Activated CD4-positive, alpha-beta T cell treated with anti-CD3 and anti-CD28 coated beads for 48 hours (primary cell): ENCODE measurements around the gene PRF1.

ENCODE experiments used
- DNase-seq: peaks from one replicate; pipeline ENCODE4 v3.0.0-alpha.2; 2020

The PRF1 gene

DNA sequence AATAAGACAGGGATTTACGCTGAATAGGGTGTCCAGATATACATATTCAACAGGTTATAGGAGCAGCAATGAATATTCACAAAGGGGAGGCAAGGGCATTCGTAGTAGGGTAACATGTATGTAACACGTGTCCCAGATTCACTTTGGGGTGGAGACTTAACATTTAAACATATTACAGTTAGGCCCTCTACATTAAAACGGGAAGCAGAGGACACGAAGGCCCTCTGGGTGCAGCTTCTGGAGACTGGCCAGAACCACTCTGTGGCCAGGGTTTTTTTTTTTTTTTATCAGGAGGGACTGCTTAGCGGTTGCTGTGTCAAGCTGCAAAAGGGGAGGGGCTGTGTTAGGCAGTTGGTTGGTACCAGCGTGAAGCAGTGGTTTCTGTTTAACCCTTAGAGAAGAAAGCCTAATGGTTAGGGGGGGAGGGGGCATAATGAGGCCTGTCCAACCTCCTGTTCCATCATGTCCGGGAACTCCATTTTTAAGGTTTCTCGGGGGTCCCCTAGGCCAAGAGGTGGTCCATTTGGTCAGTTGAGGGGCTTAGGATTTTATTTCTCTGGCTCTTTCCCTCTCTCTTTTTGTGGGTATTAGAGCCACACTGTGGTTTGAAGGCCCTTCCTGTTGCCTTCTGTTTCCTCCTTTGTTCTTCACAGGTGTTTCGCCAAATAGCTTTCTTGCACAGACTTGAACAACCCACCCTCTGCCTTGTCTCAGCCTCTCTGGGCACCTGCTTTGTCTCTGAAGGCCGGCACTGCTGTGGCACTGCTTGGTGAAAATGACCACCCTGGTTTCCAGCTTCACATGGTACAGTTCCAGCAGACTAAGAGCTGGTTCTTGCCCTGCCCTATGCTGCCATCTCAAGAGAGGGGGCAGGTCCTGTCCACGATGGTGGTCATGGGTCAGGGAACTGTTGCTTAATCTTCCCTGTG lies 26.4 kb downstream of the PRF1 start:
- DNase-seq, result peak; percentile 17

DNA sequence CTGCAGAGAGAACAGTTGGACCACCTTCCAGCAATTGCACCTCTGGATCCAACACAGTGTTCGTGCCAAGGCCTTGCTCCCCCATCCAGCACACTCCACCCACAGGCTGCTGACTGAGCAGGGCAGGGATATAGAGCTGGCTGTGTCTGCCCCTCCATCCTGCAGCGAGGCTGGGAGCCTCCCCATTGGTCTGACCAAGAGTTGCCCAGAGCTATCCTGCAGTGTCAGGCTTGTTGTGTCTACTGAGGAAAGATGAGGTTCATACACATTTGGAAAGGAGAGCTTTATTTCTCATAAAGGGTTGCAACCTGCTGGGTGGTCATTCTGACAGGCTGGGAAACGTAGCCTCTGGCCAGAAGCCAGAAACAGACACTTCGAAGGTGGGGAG lies 27.1 kb downstream of the PRF1 start:
- no peak for DNase-seq

DNA sequence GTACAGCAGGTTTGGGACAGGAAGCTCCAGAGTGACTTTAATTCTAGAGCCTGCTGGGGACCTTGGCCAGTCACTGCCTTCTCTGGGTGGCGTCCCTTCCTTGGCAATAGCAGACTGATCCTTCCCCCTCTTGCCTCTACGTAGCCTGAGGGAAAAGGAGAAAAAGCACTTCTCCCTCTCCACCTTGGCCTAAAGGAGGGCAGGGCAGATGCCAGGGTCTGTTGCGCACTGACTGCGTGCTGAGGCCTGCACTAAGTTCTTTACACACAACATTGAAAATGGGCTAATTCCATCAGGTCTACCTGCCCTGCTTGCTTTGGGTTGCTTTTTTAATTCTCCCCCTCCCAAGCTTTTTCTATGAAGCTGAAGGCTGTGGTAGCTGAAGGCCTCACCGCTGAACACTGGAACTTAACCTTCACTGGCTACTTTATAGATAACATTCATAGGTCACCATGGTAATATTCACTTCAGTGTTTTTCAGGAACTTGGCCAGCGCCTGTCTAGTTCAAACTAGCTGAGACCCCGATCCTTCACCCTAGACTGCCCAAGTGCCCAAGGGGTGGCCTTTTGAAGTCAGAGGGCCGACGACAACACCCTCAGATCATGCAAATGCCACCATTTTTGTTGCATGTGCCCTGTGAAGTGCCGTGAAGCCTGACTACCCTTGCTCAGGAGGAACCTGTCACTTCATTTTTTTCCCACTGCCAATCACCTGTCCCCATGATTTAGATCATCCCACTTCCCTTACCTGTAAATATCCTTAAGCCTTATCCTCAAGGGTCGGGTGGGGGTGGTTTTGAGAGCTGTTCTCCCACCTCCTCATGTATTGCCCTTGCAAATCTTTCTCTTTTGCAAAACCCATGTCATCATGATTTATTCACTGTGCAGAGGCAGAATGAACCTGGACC lies 28.7 kb downstream of the PRF1 start:
- DNase-seq, result no peak

DNA sequence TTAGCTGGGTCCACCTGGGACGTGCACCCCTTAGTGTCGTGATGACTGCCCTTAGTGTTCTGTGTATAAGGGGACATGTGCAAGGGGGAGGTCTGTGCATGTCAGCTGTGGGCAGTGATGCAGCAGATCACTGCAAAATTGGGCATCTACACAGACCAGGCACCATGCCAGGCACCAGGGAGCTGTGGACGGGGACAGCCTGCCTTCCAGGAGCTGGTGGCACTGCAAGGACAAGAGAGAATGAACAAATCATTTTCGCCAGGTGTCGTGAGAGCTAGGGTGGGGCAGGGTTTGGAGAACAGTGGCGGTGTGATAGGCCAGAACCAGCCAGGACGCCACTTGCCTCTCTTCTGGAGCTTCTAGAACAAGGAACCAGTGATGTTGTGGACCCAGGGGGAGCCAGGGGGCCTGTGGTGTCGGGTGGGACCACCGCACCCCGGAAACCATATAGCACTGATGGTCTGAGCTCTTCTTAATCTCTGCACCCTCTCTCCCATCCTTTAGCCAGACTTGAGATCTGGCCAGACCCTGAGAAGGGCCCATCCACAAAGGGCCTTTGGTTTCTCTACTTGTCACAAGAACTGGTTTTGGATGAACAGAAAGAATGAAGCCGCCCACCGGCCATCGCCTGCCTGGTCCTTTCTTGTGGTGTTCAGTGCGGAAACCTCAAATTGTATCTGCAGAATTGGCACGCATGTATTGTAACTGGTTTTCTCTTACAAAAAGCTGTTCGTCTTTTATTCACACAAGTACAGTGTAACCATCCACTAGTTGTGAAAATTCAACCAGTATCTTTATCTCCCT lies 30.7 kb downstream of the PRF1 start:
- DNase-seq, result no peak

DNA sequence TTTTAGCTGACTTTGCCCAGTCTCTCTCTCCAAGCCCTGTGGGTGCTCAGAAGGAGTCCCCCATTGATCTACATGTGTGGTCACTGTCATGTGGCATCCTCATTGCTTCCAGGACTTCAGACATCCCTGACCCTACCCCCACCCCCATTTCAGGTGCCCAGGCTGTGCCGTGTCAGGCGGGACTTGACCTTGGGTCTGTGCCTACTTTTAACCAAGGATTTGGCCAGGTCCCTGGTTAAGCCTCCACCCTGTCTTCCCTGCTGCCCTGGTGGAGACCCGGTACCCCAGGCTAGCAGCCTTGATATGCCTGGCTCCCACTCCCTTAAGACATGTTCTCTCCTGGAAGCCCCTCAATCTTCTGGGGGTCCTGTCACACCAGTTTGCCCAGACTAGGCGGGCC lies 31.3 kb downstream of the PRF1 start:
- DNase-seq, result no peak

DNA sequence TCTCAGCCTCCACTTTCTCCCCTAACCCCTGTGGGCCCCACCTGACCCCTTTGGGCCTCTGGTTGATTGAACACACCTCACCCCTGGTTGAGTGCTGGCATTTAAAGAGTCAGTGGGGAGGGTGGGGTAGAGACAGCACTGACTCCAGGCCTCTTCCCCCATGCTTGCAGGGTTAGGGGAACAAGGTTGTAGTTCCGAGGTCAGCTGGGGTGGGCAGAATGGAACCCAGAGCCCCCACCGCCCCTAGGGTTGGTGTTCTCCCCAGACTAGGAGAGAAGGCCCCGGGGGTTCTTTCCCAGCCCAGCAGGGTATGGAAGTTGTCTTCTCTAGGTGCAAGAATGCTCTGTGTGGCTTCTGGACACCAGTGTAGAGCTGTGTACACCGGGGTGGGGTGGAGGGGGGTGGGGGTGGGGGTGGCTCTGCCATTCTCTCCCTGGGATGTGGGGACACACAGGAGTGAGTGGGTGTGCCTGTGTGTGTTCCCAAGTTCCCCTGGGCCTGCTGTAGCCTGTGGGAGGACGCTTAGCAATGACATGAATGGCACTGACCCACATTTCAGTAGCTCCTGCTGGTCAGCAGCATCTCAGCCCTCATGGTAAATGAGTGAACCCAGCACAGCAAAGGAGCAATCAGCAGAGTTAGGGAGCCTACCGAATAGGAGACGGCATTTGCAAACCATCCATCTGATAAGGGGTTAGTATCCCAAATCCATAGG lies 33.6 kb downstream of the PRF1 start:
- DNase-seq, result no peak

DNA sequence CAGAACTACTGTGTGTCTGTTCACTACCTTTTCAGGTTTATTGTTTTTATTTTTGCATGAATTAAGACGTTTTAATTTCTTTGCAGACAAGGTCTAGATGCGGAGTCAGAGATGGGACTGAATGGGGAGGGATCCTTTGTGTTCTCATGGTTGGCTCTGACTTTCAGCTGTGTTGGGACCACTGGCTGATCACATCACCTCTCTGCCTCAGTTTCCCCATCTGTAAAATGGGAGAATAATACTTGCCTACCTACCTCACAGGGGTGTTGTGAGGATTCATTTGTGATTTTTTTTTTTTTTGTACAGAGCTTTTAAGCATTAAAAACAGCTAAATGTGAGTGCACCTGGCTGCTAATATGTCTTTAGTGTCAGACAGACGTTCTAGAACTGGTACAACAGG lies 34.4 kb downstream of the PRF1 start:
- DNase-seq, result no peak

DNA sequence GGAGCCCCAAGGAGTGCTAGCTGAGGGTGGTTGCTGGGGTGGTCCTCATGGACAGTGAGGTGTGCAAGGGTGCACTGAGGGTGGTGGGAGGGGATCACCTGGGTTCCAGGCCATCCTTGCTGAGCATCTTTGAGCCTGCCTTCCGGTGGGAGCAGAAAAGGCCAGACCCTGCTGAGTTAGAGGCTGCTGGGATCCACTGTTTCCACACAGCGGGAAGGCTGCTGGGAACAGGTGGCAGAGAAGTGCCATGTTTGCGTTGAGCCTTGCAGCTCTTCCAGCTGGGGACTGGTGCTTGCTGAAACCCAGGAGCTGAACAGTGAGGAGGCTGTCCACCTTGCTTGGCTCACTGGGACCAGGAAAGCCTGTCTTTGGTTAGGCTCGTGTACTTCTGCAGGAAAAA lies 34.9 kb downstream of the PRF1 start:
- no peak for DNase-seq

DNA sequence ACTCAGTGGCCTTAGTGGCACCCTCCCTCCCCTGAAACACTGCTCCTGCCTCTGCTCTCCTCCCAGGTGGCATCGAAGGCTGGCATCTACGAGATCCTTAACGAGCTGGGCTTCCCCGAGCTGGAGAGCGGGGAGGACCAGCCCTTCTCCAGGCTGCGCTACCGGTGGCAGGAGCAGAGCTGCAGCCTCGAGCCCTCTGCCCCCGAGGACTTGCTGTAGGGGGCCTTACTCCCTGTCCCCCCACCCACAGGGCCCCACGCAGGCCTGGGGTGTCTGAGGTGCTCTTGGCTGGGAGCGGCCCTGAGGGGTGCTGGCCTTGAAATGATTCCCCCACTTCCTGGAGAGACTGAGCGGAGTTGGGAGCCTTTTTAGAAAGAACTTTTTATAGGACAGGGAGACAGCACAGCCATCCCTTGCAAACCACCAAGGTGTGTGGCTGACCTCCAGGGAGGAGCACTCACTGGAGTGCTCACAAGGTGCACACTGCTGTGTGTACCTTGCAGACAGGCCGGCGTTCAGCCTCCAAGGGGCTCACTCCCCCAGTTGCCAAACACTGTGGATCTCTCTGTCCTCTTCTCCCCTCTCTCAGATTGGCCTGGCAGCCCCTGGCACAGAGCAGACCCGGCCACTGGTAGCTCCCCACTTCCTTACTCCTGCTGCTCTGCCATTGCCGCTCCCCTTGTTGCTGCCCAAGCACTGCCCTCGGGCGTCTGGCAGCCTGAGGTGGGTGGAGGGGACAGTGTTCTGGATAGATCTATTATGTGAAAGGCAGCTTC lies 35.8 kb downstream of the PRF1 start:
- DNase-seq, result no peak

DNA sequence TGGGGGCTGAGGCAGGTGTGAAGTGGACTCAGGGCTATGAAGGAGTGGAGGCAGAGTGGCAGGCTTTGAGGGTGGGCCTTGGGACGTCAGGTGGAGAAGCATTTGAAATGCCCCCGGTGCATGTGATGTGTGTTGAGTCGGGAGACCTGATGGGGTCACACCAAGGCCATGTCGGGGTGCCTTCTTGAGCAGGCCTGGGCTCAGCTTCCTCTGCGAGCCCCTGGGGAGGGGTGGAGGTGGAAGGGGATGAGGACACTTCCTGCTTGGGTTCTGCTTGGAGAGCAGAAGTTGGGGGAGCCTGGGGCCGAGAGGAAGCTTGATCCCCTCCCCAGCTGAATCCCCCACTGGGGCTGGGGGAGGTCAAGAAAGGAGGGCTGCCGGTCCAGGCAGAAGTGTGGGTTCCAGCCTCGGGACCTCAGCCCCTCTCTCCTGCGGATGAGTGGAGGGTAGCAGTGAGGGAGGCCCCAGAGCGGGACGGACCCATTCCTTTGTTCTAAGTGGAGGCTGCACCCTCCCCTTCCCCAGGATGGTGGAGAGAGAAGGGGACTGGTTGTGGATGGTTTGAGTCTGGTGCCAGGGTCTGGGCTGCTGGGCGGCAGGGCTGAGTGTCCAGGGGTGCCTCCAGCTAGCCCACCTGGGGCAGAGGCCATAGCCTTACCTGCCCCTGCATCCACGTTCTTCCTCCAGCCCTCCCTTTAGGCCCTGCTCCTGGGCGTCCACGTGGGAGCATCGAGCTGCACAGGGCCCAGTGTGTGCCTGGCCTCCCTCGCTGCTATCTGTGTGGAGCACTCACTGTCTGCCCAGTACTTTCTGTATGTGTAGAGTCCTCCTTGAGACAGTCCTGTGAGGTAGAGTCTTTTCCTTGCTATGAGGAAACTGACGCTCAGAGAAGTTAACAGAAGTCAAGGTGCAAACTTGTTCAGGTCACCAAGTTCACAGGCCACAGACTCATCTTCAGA lies 36.7 kb downstream of the PRF1 start:
- no peak for DNase-seq

DNA sequence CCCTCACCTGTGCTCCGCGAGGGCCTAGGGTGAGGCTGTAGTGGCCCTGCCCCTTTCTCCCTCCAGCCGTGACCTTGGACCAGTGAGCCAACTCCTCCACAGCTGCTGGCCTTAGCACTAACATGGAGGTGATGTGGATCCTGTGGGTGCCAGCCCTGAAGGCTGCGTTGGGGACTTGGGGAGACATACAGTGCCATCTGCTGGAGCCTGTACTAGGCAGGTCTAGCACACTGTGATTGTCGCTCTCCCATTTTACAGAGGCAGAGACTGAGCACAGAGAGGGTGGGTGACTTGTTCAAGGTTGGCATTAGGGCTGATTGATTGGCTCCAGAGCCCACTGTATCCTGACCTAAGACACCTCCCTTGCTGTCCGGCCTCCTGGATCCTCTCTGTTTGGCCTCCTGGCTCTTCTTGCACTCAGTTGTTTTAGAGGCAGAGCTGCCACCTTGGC lies 37.6 kb downstream of the PRF1 start:
- no peak for DNase-seq

DNA sequence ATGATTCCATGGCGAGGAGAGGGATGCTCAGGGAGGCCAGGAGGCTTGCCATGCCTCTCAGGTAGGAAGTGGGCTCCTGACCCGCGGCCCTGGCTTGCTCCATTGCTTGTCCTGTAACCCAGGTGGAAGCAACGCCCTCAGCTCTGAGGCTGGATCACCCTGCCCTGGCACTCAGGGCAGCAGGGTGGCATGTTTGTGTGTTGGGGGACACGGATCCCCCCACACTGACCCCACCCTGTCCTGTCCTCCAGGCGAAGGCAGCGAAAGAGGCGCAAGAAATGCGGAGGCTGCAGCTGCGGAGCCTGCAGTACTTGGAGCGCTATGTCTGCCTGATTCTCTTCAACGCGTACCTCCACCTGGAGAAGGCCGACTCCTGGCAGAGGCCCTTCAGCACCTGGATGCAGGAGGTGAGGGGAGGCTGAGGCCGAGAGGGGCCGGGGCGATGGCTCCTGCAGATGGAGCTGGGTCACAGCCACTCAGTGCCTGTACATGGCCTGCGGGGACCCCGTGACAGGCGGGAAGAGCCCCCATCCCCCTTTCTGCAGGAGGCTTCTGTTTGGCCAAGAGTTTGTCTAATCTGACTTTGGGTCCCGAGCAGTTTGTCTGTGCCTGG lies 38.3 kb downstream of the PRF1 start:
- DNase-seq, result no peak

DNA sequence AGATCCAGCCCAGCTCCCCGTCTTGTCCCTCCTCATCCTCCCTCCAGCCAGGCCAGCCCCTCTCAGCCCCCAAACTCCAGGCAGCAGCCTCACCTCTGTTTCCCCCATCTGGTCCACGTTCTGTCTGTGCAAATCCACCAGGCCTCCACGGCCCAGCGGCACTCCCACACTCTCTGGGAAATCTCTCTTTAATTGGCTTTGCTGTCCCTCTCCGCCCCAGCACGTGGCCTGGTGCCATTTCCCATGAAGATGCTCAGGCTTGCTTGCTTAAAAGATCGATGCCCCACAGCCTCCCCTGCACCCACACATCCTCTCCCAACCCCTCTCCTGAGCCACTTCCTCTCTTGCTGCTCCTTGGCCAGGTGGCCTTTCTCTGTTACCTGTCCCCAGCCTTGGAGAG lies 39.3 kb downstream of the PRF1 start:
- DNase-seq, result no peak

DNA sequence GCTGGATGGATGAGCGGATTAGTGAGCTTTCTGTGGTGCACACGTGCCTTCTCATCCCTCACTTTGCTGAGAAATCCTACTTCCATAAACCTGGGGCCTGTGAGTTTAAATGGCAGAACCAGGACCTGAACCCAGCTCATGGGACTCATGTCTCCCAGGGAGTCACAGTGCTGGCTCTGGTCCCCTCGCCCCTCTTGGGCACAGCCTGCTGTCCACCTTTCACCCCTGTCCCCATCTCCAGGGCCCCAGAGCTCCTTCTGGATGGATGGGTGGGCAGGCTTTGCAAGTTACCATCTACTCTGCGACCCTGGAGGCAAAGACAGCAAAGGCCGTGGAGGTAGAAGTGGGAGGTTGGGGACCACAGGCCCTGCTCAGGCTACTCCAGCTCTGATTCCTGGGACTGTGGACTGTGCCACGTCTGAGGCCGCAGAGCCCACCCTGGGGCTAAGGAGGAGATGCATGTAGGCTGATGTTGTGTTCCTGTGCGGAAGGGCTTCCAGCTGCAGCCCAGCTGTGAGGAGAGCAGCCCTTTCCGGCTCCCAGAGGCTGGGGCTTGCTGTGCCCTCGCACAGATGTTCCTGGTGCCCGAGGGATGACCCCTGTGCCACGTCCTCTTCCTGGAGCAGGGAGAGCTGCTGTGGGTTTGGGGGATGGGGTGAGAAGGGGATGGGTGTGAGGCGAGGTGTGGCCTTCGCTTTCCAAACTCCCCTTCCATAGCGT lies 40.3 kb downstream of the PRF1 start:
- no peak for DNase-seq

DNA sequence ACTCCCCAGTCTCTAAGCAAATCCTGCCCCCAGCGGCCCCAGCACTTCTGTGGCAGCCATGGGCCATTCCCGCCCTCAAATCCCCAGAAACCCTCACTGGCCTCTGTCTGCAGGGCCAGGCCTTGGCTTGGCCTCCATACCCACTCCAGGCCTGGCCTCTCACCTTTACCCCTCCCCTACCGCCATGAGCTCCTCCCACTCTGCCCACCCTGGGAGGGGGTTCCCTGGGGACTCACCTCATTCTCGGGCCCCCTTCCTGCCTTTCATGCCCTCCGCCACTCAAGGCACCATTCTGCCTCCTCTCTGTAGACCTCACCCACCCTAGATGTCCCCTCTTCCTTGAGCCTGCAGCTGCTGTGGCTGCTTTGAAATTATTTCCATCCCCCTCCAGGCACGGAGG lies 41.0 kb downstream of the PRF1 start:
- no peak for DNase-seq

DNA sequence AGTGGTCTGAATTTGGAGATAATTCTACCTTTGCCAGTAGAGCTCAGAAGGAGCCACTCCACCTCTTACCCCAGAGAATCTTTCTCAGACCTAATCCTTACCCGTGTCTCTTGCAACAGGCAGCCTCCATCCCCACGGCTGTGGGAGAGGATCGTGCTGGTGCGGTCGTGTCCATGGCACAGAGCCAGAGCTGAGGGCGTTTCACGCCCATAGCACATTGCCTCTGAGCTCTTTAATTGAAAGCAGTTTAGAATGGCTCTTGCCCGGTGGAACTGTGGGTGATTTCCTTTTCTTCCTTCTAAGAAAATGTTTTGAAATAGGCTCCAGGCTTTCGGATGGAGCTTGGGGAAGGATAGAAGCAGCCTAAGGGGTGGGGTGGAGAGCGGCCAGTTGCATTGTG lies 41.5 kb downstream of the PRF1 start:
- no peak for DNase-seq

DNA sequence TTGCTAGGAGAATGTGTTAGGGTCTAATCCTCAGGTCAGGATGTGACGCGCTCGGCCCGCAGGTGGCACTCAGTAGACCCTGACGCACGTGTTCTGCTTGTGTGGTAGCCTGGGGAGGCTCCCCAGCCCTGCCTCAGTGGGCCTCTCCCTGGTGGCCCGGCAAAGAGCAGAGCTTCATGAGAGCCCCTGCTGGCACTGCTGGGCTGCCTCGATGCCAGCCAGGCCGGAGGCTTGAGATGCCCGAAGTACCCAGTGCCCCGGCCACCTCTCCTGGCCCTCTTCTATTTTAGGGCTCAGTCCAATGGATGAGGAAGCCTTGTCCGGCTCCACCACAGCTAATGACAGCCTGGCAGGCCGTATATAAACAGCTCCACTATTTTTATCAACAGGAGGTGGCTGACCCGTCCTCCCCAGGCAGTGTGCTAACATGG lies 42.0 kb downstream of the PRF1 start:
- no peak for DNase-seq

DNA sequence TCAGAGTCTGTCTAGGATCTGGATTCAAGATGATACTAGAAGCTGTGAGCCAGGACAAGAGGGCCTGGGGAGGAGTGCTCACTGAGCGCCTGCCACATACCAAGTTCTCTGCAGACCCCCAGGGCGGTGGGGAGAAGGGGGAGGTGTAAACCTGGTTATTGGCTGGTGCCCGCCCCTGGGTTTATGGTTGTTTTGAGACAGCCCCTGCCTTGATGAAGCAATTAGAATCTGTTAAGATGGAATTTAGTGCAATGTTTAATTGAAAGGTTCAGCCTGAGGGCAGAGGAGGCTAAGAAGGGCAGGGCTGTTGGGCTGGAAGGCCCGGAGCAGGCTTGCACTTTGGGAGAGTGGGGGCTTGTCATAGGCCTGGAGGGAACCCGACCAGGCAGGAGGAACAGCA lies 42.7 kb downstream of the PRF1 start:
- no peak for DNase-seq
